CD14-positive monocyte (primary cell): ENCODE results near the gene LTBP3. TPM values are rescaled to one million over a fixed set of nuclear protein-coding genes. Genes with fewer than 3 reads are reported as not detected.

Experiments used
- DNase-seq, 3 donors: peaks; one replicate each; pipeline ENCODE4 v3.0.0-alpha.2; 2011 to 2022
- H2AFZ ChIP-seq: 2 replicates; pipeline ENCODE4 v1.6.0; 2012; ENCODE audit warnings: mild to moderate bottlenecking, low read depth, low read length, inconsistent platforms; ENCODE audit not compliant: insufficient read depth, poor library complexity, severe bottlenecking
- H3K27ac ChIP-seq, 2 donors: 1 replicate in 1 of 2; 2 replicates in 1 of 2; pipeline ENCODE4 v1.5.1; 2012 to 2013; ENCODE audit warnings: low read length in 2 of 2, control low read depth in 1 of 2, inconsistent platforms in 1 of 2, low read depth in 1 of 2, mild to moderate bottlenecking in 1 of 2
- H3K27me3 ChIP-seq, 2 donors: one replicate each; pipeline versions ENCODE4 v1.6.0 to v1.6.1; 2011 to 2013; ENCODE audit warnings: low read length in 2 of 2; ENCODE audit not compliant: control insufficient read depth in 2 of 2, insufficient read depth in 2 of 2
- H3K36me3 ChIP-seq, 2 donors: replicated peaks in 1 of 2; 1 replicate in 1 of 2; 2 replicates in 1 of 2; pipeline versions ENCODE4 v1.5.1 to v1.6.1; 2012 to 2013; ENCODE audit warnings: low read length in 2 of 2, control low read depth in 1 of 2, inconsistent platforms in 1 of 2, mild to moderate bottlenecking in 1 of 2; ENCODE audit not compliant: insufficient read depth in 2 of 2, control insufficient read depth in 1 of 2
- H3K4me1 ChIP-seq, 2 donors: 1 replicate in 1 of 2; 2 replicates in 1 of 2; pipeline versions ENCODE4 v1.5.1 to v1.6.1; 2012 to 2013; ENCODE audit warnings: low read length in 2 of 2, control low read depth in 1 of 2, inconsistent platforms in 1 of 2, mild to moderate bottlenecking in 1 of 2, moderate library complexity in 1 of 2; ENCODE audit not compliant: insufficient read depth in 2 of 2, control insufficient read depth in 1 of 2
- H3K4me2 ChIP-seq: replicated peaks from 2 replicates; pipeline ENCODE3; 2012; ENCODE audit warnings: low read length, moderate library complexity, mild to moderate bottlenecking; ENCODE audit not compliant: poor library complexity, severe bottlenecking; ENCODE audit errors: extremely low read depth
- H3K4me3 ChIP-seq, 3 experiments: fragments of 200-600 bp in 1 of 3; sonication (generic) in 1 of 3; replicated peaks in 1 of 3; 1 replicate in 2 of 3; 2 replicates in 1 of 3; pipeline ENCODE4 v1.5.1; 2011 to 2013; ENCODE audit warnings: low read length in 3 of 3, mild to moderate bottlenecking in 3 of 3, control low read depth in 2 of 3, low read depth in 2 of 3, inconsistent platforms in 1 of 3, moderate library complexity in 1 of 3
- H3K79me2 ChIP-seq: 2 replicates; pipeline ENCODE4 v1.6.0; 2012; ENCODE audit warnings: mild to moderate bottlenecking, control low read depth, inconsistent platforms, low read length, moderate library complexity; ENCODE audit not compliant: insufficient read depth
- H3K9ac ChIP-seq: 2 replicates; pipeline ENCODE4 v1.6.0; 2017; ENCODE audit warnings: low read length, mild to moderate bottlenecking; ENCODE audit not compliant: insufficient read depth, poor library complexity, severe bottlenecking
- H3K9me3 ChIP-seq, 2 donors: replicated peaks in 1 of 2; 1 replicate in 1 of 2; 2 replicates in 1 of 2; pipeline versions ENCODE4 v1.5.1 to v1.6.1; 2012 to 2013; ENCODE audit warnings: low read length in 2 of 2, control low read depth in 1 of 2; ENCODE audit not compliant: control insufficient read depth in 1 of 2, insufficient read depth in 1 of 2
- H4K20me1 ChIP-seq: 2 replicates; pipeline ENCODE4 v1.6.0; 2012; ENCODE audit warnings: mild to moderate bottlenecking, low read length, control low read depth, moderate library complexity; ENCODE audit not compliant: insufficient read depth
- H3K27ac Mint-ChIP-seq, 7 donors: one replicate each; pipeline ENCODE4 v1.8.0; 2020; ENCODE audit warnings: mild to moderate bottlenecking in 7 of 7, mixed read lengths in 7 of 7, moderate library complexity in 6 of 7, inconsistent platforms in 2 of 7
- H3K27me3 Mint-ChIP-seq, 3 donors: one replicate each; pipeline ENCODE4 v1.8.0; 2021 to 2022; ENCODE audit warnings: low read depth in 3 of 3, mild to moderate bottlenecking in 3 of 3, mixed read lengths in 3 of 3, moderate library complexity in 3 of 3, inconsistent platforms in 1 of 3
- H3K36me3 Mint-ChIP-seq, 2 donors: one replicate each; pipeline ENCODE4 v1.8.0; 2020; ENCODE audit warnings: mixed read lengths in 2 of 2, inconsistent platforms in 1 of 2, mild to moderate bottlenecking in 1 of 2
- H3K4me1 Mint-ChIP-seq: one replicate; pipeline ENCODE4 v1.8.0; 2020; ENCODE audit warnings: mild to moderate bottlenecking, mixed read lengths
- H3K4me3 Mint-ChIP-seq, 2 donors: one replicate each; pipeline ENCODE4 v1.8.0; 2020; ENCODE audit warnings: mild to moderate bottlenecking in 2 of 2, mixed read lengths in 2 of 2, moderate library complexity in 1 of 2
- H3K9me3 Mint-ChIP-seq, 7 donors: one replicate each; pipeline ENCODE4 v1.8.0; 2020 to 2022; ENCODE audit warnings: mixed read lengths in 7 of 7, mild to moderate bottlenecking in 6 of 7, moderate library complexity in 6 of 7, inconsistent platforms in 2 of 7
- WGBS: methylation state at CpG from one replicate; pipeline ENCODE4 v1.1.5; 2013; ENCODE audit warnings: missing lambda C conversion rate; ENCODE audit not compliant: insufficient coverage; 5-methylcytosine and 5-hydroxymethylcytosine counted together
- intact Hi-C, 2 donors: fragments of 100-400 bp; cut with micrococcal nuclease; formaldehyde crosslinking; loops; one replicate each; pipeline versions ENCODE4 v1.15.0 to v1.15.1; 2023
- polyA plus RNA-seq, 3 donors: library from polyadenylated mRNA; depleted of rRNA in 1 of 3; unstranded in 2 of 3; stranded (reverse) in 1 of 3; fragments of 300-500 nt in 2 of 3; fragments of >200 nt in 1 of 3; fragmentation: Illumina TruSeq in 2 of 3; gene quantifications; 1 replicate in 2 of 3; 2 replicates in 1 of 3; pipeline ENCODE4 v1.2.3, GENCODE V29; 2012 to 2021
- TF ChIP-seq, protein P1 (sequence below): fragments of 200-600 bp; IDR thresholded peaks from one replicate; pipeline ENCODE4 v1.8.0; 2022; ENCODE audit warnings: antibody characterized with exemption, mild to moderate bottlenecking

The LTBP3 gene
- polyA plus RNA-seq, 3 donors = 3.4 to 19.4 (median 4.6) TPM

DNA sequence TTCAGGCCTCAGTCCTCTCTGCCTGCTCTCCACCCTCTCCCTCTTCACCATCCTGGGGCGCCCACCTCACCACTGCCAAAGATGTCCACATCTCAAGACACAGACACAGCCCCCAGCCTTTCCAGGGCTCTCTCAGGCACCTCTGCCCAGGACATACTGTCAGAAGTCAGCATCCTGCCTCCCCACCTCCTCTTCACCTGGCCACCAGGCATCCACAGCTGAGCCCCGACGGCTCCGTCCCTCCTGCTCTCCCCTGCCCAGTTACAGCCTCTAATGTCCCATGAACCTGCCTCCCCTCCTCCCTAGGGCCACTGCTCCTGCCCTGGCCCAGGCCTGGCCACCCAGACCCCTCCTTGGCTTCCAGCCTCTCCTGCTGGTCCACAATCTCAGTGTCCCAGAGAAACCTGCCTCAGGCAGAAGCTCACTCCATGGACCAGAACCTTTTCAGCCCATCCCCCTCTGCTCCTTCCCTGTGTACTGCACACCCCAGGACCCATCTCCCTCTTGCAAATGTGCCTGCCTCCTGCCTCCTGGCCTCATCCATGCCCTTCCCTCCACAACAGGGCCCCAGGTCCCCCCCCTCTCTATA, 3.2 kb downstream of the LTBP3 start:
- WGBS = 73% methylated on average over 4 of the region's 4 CpGs
- peaks cover 18 to 36% (median 29%) of the 10 kb centered on the region in 3 donors for H3K27me3 Mint-ChIP-seq
- Histone ChIP-seq H3K4me2 (no peak overlapping the region), H3K79me2 (no peaks in the 10 kb centered on the region), H3K9ac (no peak overlapping the region), H3K36me3 (no peaks in the 10 kb centered on the region), H3K4me1 (peaks cover 26 to 59% of the 10 kb centered on the region in 2 donors), H3K4me3 (no peak overlapping the region), H4K20me1 (no peaks in the 10 kb centered on the region), H3K27me3 (peaks cover 0 to 24% of the 10 kb centered on the region in 2 donors), H3K27ac (no peak overlapping the region), H2AFZ (no peak overlapping the region), H3K9me3 (no peaks in the 10 kb centered on the region)
- intact Hi-C loops = no loop called here
- peak overlapping the region in 4 of 7 donors; percentile 19 to 79 (median 65) for H3K27ac Mint-ChIP-seq
- TF ChIP-seq, protein P1, sequence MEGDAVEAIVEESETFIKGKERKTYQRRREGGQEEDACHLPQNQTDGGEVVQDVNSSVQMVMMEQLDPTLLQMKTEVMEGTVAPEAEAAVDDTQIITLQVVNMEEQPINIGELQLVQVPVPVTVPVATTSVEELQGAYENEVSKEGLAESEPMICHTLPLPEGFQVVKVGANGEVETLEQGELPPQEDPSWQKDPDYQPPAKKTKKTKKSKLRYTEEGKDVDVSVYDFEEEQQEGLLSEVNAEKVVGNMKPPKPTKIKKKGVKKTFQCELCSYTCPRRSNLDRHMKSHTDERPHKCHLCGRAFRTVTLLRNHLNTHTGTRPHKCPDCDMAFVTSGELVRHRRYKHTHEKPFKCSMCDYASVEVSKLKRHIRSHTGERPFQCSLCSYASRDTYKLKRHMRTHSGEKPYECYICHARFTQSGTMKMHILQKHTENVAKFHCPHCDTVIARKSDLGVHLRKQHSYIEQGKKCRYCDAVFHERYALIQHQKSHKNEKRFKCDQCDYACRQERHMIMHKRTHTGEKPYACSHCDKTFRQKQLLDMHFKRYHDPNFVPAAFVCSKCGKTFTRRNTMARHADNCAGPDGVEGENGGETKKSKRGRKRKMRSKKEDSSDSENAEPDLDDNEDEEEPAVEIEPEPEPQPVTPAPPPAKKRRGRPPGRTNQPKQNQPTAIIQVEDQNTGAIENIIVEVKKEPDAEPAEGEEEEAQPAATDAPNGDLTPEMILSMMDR = no peak
- peaks cover 0 to 2% (median 0%) of the 10 kb centered on the region in 7 donors for H3K9me3 Mint-ChIP-seq
- H3K4me3 Mint-ChIP-seq = peak overlapping the region in 1 of 2 donors; percentile 4
- DNase-seq = no peak
- H3K36me3 Mint-ChIP-seq = peaks cover 0 to 9% of the 10 kb centered on the region in 2 donors
- peaks cover 53% of the 10 kb centered on the region for H3K4me1 Mint-ChIP-seq

DNA sequence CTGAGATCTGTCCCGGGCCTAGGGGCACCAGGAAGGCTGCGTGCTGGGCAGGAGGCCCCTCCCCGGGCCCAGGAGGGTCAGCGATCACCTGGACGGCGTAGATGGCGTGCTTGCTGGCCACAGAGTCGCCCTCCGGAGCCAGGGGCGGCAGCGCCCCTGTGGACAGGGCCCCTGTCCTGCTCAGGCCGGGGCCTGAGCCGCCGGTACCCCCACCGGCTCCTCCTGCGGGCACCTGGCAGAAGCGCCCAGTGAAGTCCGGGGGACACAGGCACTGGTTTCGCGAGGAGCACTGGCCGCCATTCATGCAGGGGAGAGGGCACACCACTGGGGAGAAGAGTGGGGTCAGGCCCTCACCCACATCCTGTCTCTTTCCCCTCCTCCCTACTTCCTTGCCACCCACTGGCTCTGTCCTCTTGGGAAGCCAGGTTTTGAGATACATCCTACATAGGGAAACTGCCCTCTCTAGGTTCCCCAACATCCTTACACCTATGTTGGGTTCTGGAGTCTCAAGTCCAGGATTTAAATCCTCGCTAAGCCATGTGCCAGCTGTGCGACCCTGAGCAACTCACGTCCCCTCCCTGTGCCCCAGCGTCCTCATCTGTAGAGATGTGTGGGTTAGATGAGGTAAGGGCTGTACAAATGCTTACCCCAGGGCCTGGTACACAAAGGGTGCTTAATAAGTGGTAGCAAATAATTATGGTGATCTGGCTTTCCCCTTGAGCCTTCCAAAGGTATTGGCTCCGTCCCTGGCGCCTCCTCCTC, 3.9 kb downstream of the LTBP3 start:
- intact Hi-C loops = no loop called here
- H3K27ac ChIP-seq = no peak overlapping the region
- H3K9ac ChIP-seq = no peak overlapping the region
- H3K4me3 Mint-ChIP-seq = no peak overlapping the region
- no peak for DNase-seq
- H3K4me1 Mint-ChIP-seq = peaks cover 52% of the 10 kb centered on the region
- H3K9me3 Mint-ChIP-seq = peaks cover 0 to 2% (median 0%) of the 10 kb centered on the region in 7 donors
- H3K4me3 ChIP-seq = no peak overlapping the region
- peaks cover 0 to 9% of the 10 kb centered on the region in 2 donors for H3K36me3 Mint-ChIP-seq
- peaks cover 0 to 17% of the 10 kb centered on the region in 2 donors for H3K27me3 ChIP-seq
- no peaks in the 10 kb centered on the region for H3K36me3 ChIP-seq
- no peak overlapping the region for H3K4me2 ChIP-seq
- peaks cover 26 to 59% of the 10 kb centered on the region in 2 donors for H3K4me1 ChIP-seq
- no peaks in the 10 kb centered on the region for H4K20me1 ChIP-seq
- no peaks in the 10 kb centered on the region for H3K79me2 ChIP-seq
- TF ChIP-seq, protein P1 = no peak
- 85% methylated on average over 21 of the region's 27 CpGs for whole genome bisulfite sequencing
- H3K27ac Mint-ChIP-seq = peak overlapping the region in 2 of 7 donors; percentile 19 to 42
- H3K9me3 ChIP-seq = no peaks in the 10 kb centered on the region
- no peak overlapping the region for H2AFZ ChIP-seq
- peaks cover 17 to 32% (median 26%) of the 10 kb centered on the region in 3 donors for H3K27me3 Mint-ChIP-seq
